GM18499 (cell line): ENCODE measurements around the gene RREB1.

ENCODE experiments used
- ATAC-seq: cut with Tn5 transposase; IDR thresholded peaks from one replicate; pipeline ENCODE4 v1.9.1; 2021; ENCODE audit warnings: moderate number of reproducible peaks; ENCODE audit not compliant: insufficient read depth, unreplicated experiment

The RREB1 gene

GRCh38 chr6:7207720-7208119 lies 100.0 kb downstream of the RREB1 start:
- ATAC-seq, result no peak

GRCh38 chr6:7213416-7213815 lies 105.7 kb downstream of the RREB1 start:
- no peak for ATAC-seq

- ATAC-seq, result no peak
These were observed 106.7 kb downstream of the RREB1 start for GRCh38 chr6:7214468-7214867.

- no peak for ATAC-seq
These were observed 107.4 kb downstream of the RREB1 start for GRCh38 chr6:7215131-7215530.

GRCh38 chr6:7215798-7216231 lies 108.1 kb downstream of the RREB1 start:
- no peak for ATAC-seq

GRCh38 chr6:7216941-7217621 lies 109.3 kb downstream of the RREB1 start:
- ATAC-seq, result no peak

GRCh38 chr6:7218406-7218988 lies 110.7 kb downstream of the RREB1 start:
- ATAC-seq, result no peak

GRCh38 chr6:7219310-7219709 lies 111.5 kb downstream of the RREB1 start:
- ATAC-seq, result no peak

GRCh38 chr6:7222197-7222596 lies 114.4 kb downstream of the RREB1 start:
- no peak for ATAC-seq

GRCh38 chr6:7224731-7225130 lies 117.0 kb downstream of the RREB1 start:
- no peak for ATAC-seq

- ATAC-seq, result no peak
These were observed 121.1 kb downstream of the RREB1 start for GRCh38 chr6:7228662-7229375.

- ATAC-seq, result no peak
These were observed 121.9 kb downstream of the RREB1 start for GRCh38 chr6:7229376-7230326.

GRCh38 chr6:7230327-7230691 lies 122.5 kb downstream of the RREB1 start:
- ATAC-seq, result no peak

- no peak for ATAC-seq
These were observed 123.4 kb downstream of the RREB1 start for GRCh38 chr6:7230956-7231713.

- no peak for ATAC-seq
These were observed 124.6 kb downstream of the RREB1 start for GRCh38 chr6:7232351-7232750.

- ATAC-seq, result no peak
These were observed 126.8 kb downstream of the RREB1 start for GRCh38 chr6:7234547-7234946.

- ATAC-seq, result no peak
These were observed 128.0 kb downstream of the RREB1 start for GRCh38 chr6:7235712-7236305.

GRCh38 chr6:7236306-7237209 lies 128.8 kb downstream of the RREB1 start:
- no peak for ATAC-seq
